ENCODE measurements around the gene DOK5. TPM values are rescaled to one million over a fixed set of nuclear protein-coding genes. Genes with fewer than 3 reads are reported as not detected.

Gene DOK5
- total RNA-seq (2021) (4.9 and 5.4 TPM in 2 replicates), Bru-seq, nascent RNA (percentile 49 among the genes with signal in this experiment), BruChase-seq, experiment 1, labeled RNA remaining after a 2-hour chase (percentile 42 among the genes with signal in this experiment), BruChase-seq, experiment 2, labeled RNA remaining after a 6-hour chase (percentile 41 among the genes with signal in this experiment)
- long read RNA-seq, transcript DOK5-201 (8 exons, 1,963 nt), result major isoform, 9 of 11 reads
- long read RNA-seq, partial matches to known transcripts, result 1 of 11 reads
- long read RNA-seq, other reads (novel, unspliced or antisense), result 1 of 11 reads

DNA sequence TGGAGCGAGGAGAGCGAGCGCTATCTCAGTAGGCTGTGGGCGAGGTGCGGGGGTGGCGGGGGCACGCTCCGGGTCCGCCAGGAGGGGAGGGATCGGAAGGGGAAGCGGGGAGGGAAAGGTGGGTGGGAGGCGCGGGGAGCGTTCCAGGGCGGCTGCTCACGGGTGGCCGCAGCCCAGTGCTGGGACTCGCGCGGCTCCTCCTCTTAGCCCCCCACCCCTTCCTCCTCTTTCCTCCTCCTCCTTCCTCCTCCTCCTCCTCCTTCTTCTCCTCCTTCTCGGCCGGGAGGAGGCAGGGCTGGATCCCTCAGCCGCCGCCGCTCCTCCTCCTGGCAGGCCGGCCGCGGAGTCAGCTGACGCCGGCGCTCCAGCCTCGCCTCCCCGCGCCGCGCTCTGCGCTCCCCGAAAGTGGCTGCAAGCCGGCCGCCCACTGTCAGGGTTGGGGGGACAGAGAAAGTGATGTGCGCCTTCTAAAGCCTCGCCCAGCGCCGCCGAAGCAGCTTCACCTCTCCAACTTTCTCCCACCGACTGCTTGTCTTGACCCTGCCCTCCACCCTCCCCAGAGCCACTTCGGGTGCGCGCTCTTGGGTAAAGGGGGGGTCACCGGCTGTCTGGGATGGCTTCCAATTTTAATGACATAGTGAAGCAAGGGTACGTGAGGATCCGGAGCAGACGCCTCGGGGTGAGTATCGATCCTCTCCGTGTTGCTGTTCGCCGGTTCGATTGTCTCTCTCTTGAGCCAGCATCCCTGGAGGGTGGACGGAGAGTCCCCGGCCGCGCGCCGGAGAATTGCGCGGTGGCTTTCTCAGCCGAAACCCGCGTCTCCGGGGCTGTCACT is at the start of gene DOK5:
TSS of gene DOK5 (plus strand) at position 260 of the 835 bp plus-strand sequence. CDS start at position 614, 354 bp downstream.
- H3K4me1 ChIP-seq (ENCODE audit: insufficient read depth, low read length, poor library complexity, severe bottlenecking), result peaks cover 30% of the 10 kb centered on the region
- DNase-seq (ENCODE audit: low spot score), result peak; percentile 52
- H3K27ac ChIP-seq (ENCODE audit: low read depth, low read length, poor library complexity, severe bottlenecking), result no peak within 1 kb of the TSS
- intact Hi-C loops (cut with micrococcal nuclease; ENCODE audit: unreplicated experiment), result loop anchor here (5.0 kb wide), 2 partner anchors 147 to 258 kb away; no protein-coding TSS in a partner anchor
- H3K27me3 ChIP-seq (replicated peaks; ENCODE audit: insufficient read depth, low read depth, low read length, poor library complexity), result no peaks in the 10 kb centered on the region
- no peak for TF ChIP-seq EZH2 (IDR thresholded peaks at IDR 0.05; ENCODE audit: borderline replicate concordance, low read depth, low read length, poor library complexity, severe bottlenecking)
- TF ChIP-seq, protein P1, sequence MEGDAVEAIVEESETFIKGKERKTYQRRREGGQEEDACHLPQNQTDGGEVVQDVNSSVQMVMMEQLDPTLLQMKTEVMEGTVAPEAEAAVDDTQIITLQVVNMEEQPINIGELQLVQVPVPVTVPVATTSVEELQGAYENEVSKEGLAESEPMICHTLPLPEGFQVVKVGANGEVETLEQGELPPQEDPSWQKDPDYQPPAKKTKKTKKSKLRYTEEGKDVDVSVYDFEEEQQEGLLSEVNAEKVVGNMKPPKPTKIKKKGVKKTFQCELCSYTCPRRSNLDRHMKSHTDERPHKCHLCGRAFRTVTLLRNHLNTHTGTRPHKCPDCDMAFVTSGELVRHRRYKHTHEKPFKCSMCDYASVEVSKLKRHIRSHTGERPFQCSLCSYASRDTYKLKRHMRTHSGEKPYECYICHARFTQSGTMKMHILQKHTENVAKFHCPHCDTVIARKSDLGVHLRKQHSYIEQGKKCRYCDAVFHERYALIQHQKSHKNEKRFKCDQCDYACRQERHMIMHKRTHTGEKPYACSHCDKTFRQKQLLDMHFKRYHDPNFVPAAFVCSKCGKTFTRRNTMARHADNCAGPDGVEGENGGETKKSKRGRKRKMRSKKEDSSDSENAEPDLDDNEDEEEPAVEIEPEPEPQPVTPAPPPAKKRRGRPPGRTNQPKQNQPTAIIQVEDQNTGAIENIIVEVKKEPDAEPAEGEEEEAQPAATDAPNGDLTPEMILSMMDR (conservative IDR thresholded peaks at IDR 0.05; ENCODE audit: low read depth, low read length), result no peak
- CTCF ChIA-PET, result no interaction called here
- H3K9me3 ChIP-seq (ENCODE audit: low read depth, low read length, poor library complexity, severe bottlenecking), result no peaks in the 10 kb centered on the region
- POLR2A ChIA-PET (ENCODE audit: low non-redundant PET), result no interaction called here
- BruUV-seq (replicated peaks), result no TSS peak
- H3K36me3 ChIP-seq (ENCODE audit: insufficient read depth, low read length, poor library complexity, severe bottlenecking), result no peaks in the 10 kb centered on the region
- peak within 1 kb of the TSS; percentile 61 for H3K4me3 ChIP-seq (ENCODE audit: low read depth, low read length, poor library complexity, severe bottlenecking)

DNA sequence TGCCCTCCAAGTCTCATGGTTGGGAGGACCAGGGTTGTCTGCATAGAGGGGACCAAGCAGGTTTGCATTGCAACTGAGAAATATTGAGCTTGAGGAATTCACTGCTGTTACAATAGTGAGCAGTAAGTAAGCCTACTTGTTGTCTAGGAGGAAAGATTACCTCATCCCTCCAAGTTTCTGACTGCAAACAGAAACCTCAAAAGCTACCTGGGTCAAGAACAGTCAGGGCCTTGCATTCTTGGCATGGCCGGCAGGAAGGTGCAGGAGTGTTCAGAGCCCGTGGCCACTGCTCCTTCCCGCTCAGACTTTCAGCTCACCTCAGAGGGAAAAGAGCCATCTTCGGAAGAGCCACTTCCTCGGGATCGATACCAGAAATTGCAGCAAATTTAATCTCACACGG is 46.0 kb upstream of the DOK5 start:
- peaks cover 8% of the 10 kb centered on the region for H3K9me3 ChIP-seq (ENCODE audit: low read depth, low read length, poor library complexity, severe bottlenecking)
- CTCF ChIA-PET, result no interaction called here
- no TSS peak for BruUV-seq (replicated peaks)
- no peaks in the 10 kb centered on the region for H3K36me3 ChIP-seq (ENCODE audit: insufficient read depth, low read length, poor library complexity, severe bottlenecking)
- H3K27me3 ChIP-seq (replicated peaks; ENCODE audit: insufficient read depth, low read depth, low read length, poor library complexity), result no peaks in the 10 kb centered on the region
- POLR2A ChIA-PET (ENCODE audit: low non-redundant PET), result interaction anchor here (0.6 to 0.7 kb wide), 2 partner anchors 23 to 126 kb away, joined by 4 to 5 read pairs; no protein-coding TSS in a partner anchor
- intact Hi-C loops (cut with micrococcal nuclease; ENCODE audit: unreplicated experiment), result no loop called here
- H3K4me3 ChIP-seq (ENCODE audit: low read depth, low read length, poor library complexity, severe bottlenecking), result no peak overlapping the region
- no peak for TF ChIP-seq EZH2 (IDR thresholded peaks at IDR 0.05; ENCODE audit: borderline replicate concordance, low read depth, low read length, poor library complexity, severe bottlenecking)
- TF ChIP-seq, protein P1 (conservative IDR thresholded peaks at IDR 0.05; ENCODE audit: low read depth, low read length), result no peak
- H3K27ac ChIP-seq (ENCODE audit: low read depth, low read length, poor library complexity, severe bottlenecking), result no peak overlapping the region
- DNase-seq (ENCODE audit: low spot score), result no peak
- no peaks in the 10 kb centered on the region for H3K4me1 ChIP-seq (ENCODE audit: insufficient read depth, low read length, poor library complexity, severe bottlenecking)

GRCh38 chr20:54431156-54431944 is 44.0 kb upstream of the DOK5 start:
- intact Hi-C loops (cut with micrococcal nuclease; ENCODE audit: unreplicated experiment), result no loop called here
- Histone ChIP-seq H3K4me1 (ENCODE audit: insufficient read depth, low read length, poor library complexity, severe bottlenecking) (no peaks in the 10 kb centered on the region), H3K9me3 (ENCODE audit: low read depth, low read length, poor library complexity, severe bottlenecking) (no peaks in the 10 kb centered on the region), H3K4me3 (ENCODE audit: low read depth, low read length, poor library complexity, severe bottlenecking) (no peak overlapping the region), H3K27me3 (replicated peaks; ENCODE audit: insufficient read depth, low read depth, low read length, poor library complexity) (no peaks in the 10 kb centered on the region), H3K36me3 (ENCODE audit: insufficient read depth, low read length, poor library complexity, severe bottlenecking) (no peaks in the 10 kb centered on the region), H3K27ac (ENCODE audit: low read depth, low read length, poor library complexity, severe bottlenecking) (no peak overlapping the region)
- ChIA-PET POLR2A (ENCODE audit: low non-redundant PET) (no interaction called here), CTCF (no interaction called here)
- no TSS peak for BruUV-seq (replicated peaks)
- no peak for DNase-seq (ENCODE audit: low spot score)
- TF ChIP-seq EZH2 (IDR thresholded peaks at IDR 0.05; ENCODE audit: borderline replicate concordance, low read depth, low read length, poor library complexity, severe bottlenecking), result no peak
- TF ChIP-seq, protein P1 (conservative IDR thresholded peaks at IDR 0.05; ENCODE audit: low read depth, low read length), result no peak

Measured in A673 (cell line).